HUES48 (cell line): ENCODE results near the gene TDP2.

ENCODE experiments used
- H3K27ac ChIP-seq: one replicate; pipeline ENCODE4 v1.7.0; 2013; ENCODE audit warnings: low read depth, low read length, inconsistent platforms
- H3K27me3 ChIP-seq: 2 replicates; pipeline ENCODE4 v1.6.1; 2013; ENCODE audit warnings: mild to moderate bottlenecking, low read length; ENCODE audit not compliant: control insufficient read depth, insufficient read depth
- H3K36me3 ChIP-seq: 2 replicates; pipeline ENCODE4 v1.6.1; 2013; ENCODE audit warnings: low read length; ENCODE audit not compliant: control insufficient read depth, insufficient read depth
- H3K4me1 ChIP-seq: 2 replicates; pipeline ENCODE4 v1.6.1; 2013; ENCODE audit warnings: mild to moderate bottlenecking, low read length; ENCODE audit not compliant: control insufficient read depth, insufficient read depth
- H3K4me3 ChIP-seq: 2 replicates; pipeline ENCODE4 v1.5.1; 2013; ENCODE audit warnings: mild to moderate bottlenecking, low read depth, low read length
- H3K9ac ChIP-seq: 2 replicates; pipeline ENCODE4 v1.6.1; 2013; ENCODE audit warnings: mild to moderate bottlenecking, low read depth, low read length, moderate library complexity
- H3K9me3 ChIP-seq: 2 replicates; pipeline ENCODE4 v1.6.1; 2013; ENCODE audit warnings: low read length; ENCODE audit not compliant: control insufficient read depth, insufficient read depth

TDP2 gene

GRCh38 chr6:24619661-24620060, 47.0 kb downstream of the TDP2 start:
- H3K27ac ChIP-seq = no peak overlapping the region
- H3K36me3 ChIP-seq = no peaks in the 10 kb centered on the region
- H3K4me1 ChIP-seq = 0 out of 2 replicates have a peak, but pooled peaks cover 4% of the 10 kb centered on the region
- H3K4me3 ChIP-seq = no peak overlapping the region
- no peak overlapping the region for H3K9ac ChIP-seq
- no peaks in the 10 kb centered on the region for H3K27me3 ChIP-seq
- no peaks in the 10 kb centered on the region for H3K9me3 ChIP-seq

GRCh38 chr6:24614648-24615047, 52.1 kb downstream of the TDP2 start:
- Histone ChIP-seq H3K27me3 (no peaks in the 10 kb centered on the region), H3K27ac (no peak overlapping the region), H3K9ac (no peak overlapping the region), H3K4me3 (no peak overlapping the region), H3K9me3 (no peaks in the 10 kb centered on the region), H3K4me1 (no peaks in the 10 kb centered on the region; the same call in 1 of the 2 replicates), H3K36me3 (no peaks in the 10 kb centered on the region)

- Histone ChIP-seq H3K36me3 (no peaks in the 10 kb centered on the region), H3K27me3 (no peaks in the 10 kb centered on the region), H3K4me1 (no peaks in the 10 kb centered on the region; the same call in 1 of the 2 replicates)
Measured at GRCh38 chr6:24614043-24614420, 52.7 kb downstream of the TDP2 start.

GRCh38 chr6:24613361-24614042, 53.2 kb downstream of the TDP2 start:
- H3K27ac ChIP-seq = no peak overlapping the region
- H3K9me3 ChIP-seq = no peaks in the 10 kb centered on the region
- no peaks in the 10 kb centered on the region for H3K27me3 ChIP-seq
- no peak overlapping the region for H3K9ac ChIP-seq
- H3K36me3 ChIP-seq = no peaks in the 10 kb centered on the region
- no peak overlapping the region for H3K4me3 ChIP-seq
- no peaks in the 10 kb centered on the region; the same call in 1 of the 2 replicates for H3K4me1 ChIP-seq

More at GRCh38 chr6:24614043-24614420, 52.7 kb downstream of the TDP2 start:
- H3K4me3 ChIP-seq = no peak overlapping the region
- no peaks in the 10 kb centered on the region for H3K9me3 ChIP-seq
- H3K27ac ChIP-seq = no peak overlapping the region
- no peak overlapping the region for H3K9ac ChIP-seq

GRCh38 chr6:24610672-24611071, 56.0 kb downstream of the TDP2 start:
- Histone ChIP-seq H3K9ac (no peak overlapping the region), H3K36me3 (no peaks in the 10 kb centered on the region), H3K4me3 (no peak overlapping the region), H3K27ac (no peak overlapping the region), H3K27me3 (no peaks in the 10 kb centered on the region), H3K4me1 (no peaks in the 10 kb centered on the region; the same call in 1 of the 2 replicates), H3K9me3 (no peaks in the 10 kb centered on the region)

GRCh38 chr6:24607310-24608105, 59.2 kb downstream of the TDP2 start:
- Histone ChIP-seq H3K27ac (no peak overlapping the region), H3K4me3 (no peak overlapping the region), H3K36me3 (no peaks in the 10 kb centered on the region), H3K9me3 (no peaks in the 10 kb centered on the region), H3K9ac (no peak overlapping the region), H3K4me1 (no peaks in the 10 kb centered on the region), H3K27me3 (no peaks in the 10 kb centered on the region)

GRCh38 chr6:24606200-24606930, 60.3 kb downstream of the TDP2 start:
- H3K27me3 ChIP-seq = no peaks in the 10 kb centered on the region

GRCh38 chr6:24603241-24603640, 63.5 kb downstream of the TDP2 start:
- no peaks in the 10 kb centered on the region for H3K4me1 ChIP-seq
- no peaks in the 10 kb centered on the region for H3K27me3 ChIP-seq
- no peak overlapping the region for H3K4me3 ChIP-seq
- H3K36me3 ChIP-seq = no peaks in the 10 kb centered on the region
- no peaks in the 10 kb centered on the region for H3K9me3 ChIP-seq
- no peak overlapping the region for H3K9ac ChIP-seq
- H3K27ac ChIP-seq = no peak overlapping the region

More at GRCh38 chr6:24606200-24606930, 60.3 kb downstream of the TDP2 start:
- no peaks in the 10 kb centered on the region for H3K4me1 ChIP-seq
- H3K27ac ChIP-seq = no peak overlapping the region
- no peaks in the 10 kb centered on the region for H3K9me3 ChIP-seq
- no peaks in the 10 kb centered on the region for H3K36me3 ChIP-seq
- H3K9ac ChIP-seq = no peak overlapping the region
- H3K4me3 ChIP-seq = no peak overlapping the region

GRCh38 chr6:24600903-24601302, 65.8 kb downstream of the TDP2 start:
- no peaks in the 10 kb centered on the region for H3K9me3 ChIP-seq
- H3K4me1 ChIP-seq = no peaks in the 10 kb centered on the region
- H3K4me3 ChIP-seq = no peak overlapping the region
- no peaks in the 10 kb centered on the region for H3K27me3 ChIP-seq
- no peak overlapping the region for H3K27ac ChIP-seq
- H3K36me3 ChIP-seq = no peaks in the 10 kb centered on the region
- H3K9ac ChIP-seq = no peak overlapping the region
